GM23338 (cell line): ENCODE data around the gene FARS2. TPM values are rescaled to one million over a fixed set of nuclear protein-coding genes. Genes with fewer than 3 reads are reported as not detected.
A peak's percentile ranks its signal among the peaks of the same experiment; 100 is the strongest.

ENCODE experiments used
- ATAC-seq: fragments of 200-7000 bp; cut with Tn5 transposase; 3 replicates; pipeline ENCODE4 v1.9.1; 2020
- DNase-seq: peaks from one replicate; pipeline ENCODE4 v3.0.0-alpha.2; 2015; ENCODE audit warnings: low spot score
- H2AFZ ChIP-seq: fragments of 200-600 bp; sonication (generic); 2 replicates; pipeline ENCODE4 v1.8.0; 2016; ENCODE audit warnings: antibody characterized with exemption, mild to moderate bottlenecking, moderate library complexity
- H3F3A ChIP-seq: fragments of 200-600 bp; sonication (generic); replicated peaks from 2 replicates; pipeline ENCODE4 v1.8.0; 2017; ENCODE audit warnings: antibody characterized with exemption, mixed run types, low read depth
- H3K27ac ChIP-seq: fragments of 200-600 bp; sonication (generic); 2 replicates; pipeline ENCODE4 v1.6.1; 2016; ENCODE audit warnings: low read depth
- H3K27me3 ChIP-seq: fragments of 200-600 bp; sonication (generic); 2 replicates; pipeline ENCODE4 v1.8.0; 2016; ENCODE audit warnings: mild to moderate bottlenecking, mixed run types, moderate library complexity; ENCODE audit not compliant: insufficient read depth
- H3K36me3 ChIP-seq: fragments of 200-600 bp; sonication (generic); 2 replicates; pipeline ENCODE4 v1.8.0; 2016; ENCODE audit warnings: mild to moderate bottlenecking; ENCODE audit not compliant: insufficient read depth
- H3K4me1 ChIP-seq: fragments of 200-600 bp; sonication (generic); 2 replicates; pipeline ENCODE4 v1.8.0; 2016; ENCODE audit warnings: mild to moderate bottlenecking, moderate library complexity; ENCODE audit not compliant: insufficient read depth
- H3K4me2 ChIP-seq: fragments of 200-600 bp; sonication (generic); 2 replicates; pipeline ENCODE4 v1.7.1; 2017; ENCODE audit warnings: mixed run types
- H3K4me3 ChIP-seq: fragments of 200-600 bp; sonication (generic); 2 replicates; pipeline ENCODE4 v1.6.1; 2016; ENCODE audit warnings: mixed run types
- H3K79me2 ChIP-seq: fragments of 200-600 bp; sonication (generic); replicated peaks from 2 replicates; pipeline ENCODE4 v1.8.0; 2017; ENCODE audit warnings: mild to moderate bottlenecking; ENCODE audit not compliant: insufficient read depth
- H3K9me2 ChIP-seq: fragments of 200-600 bp; sonication (generic); 2 replicates; pipeline ENCODE4 v1.8.0; 2017; ENCODE audit not compliant: insufficient read depth
- H4K20me1 ChIP-seq: fragments of 200-600 bp; sonication (generic); replicated peaks from 2 replicates; pipeline ENCODE4 v1.8.0; 2017; ENCODE audit warnings: mild to moderate bottlenecking; ENCODE audit not compliant: insufficient read depth
- H3K27ac Mint-ChIP-seq: 2 replicates; pipeline ENCODE4 v1.8.0; 2020; ENCODE audit warnings: inconsistent platforms, mild to moderate bottlenecking, moderate library complexity, mixed read lengths
- H3K27me3 Mint-ChIP-seq: 3 replicates; pipeline ENCODE4 v1.8.0; 2022; ENCODE audit warnings: low read depth, mild to moderate bottlenecking, moderate library complexity, mixed read lengths, inconsistent platforms; ENCODE audit not compliant: insufficient read depth, poor library complexity
- H3K36me3 Mint-ChIP-seq: 3 replicates; pipeline ENCODE4 v1.8.0; 2021; ENCODE audit warnings: low read depth, mild to moderate bottlenecking, inconsistent platforms, moderate library complexity, mixed read lengths
- H3K4me1 Mint-ChIP-seq: 3 replicates; pipeline ENCODE4 v1.8.0; 2020; ENCODE audit warnings: mild to moderate bottlenecking, inconsistent platforms, mixed read lengths
- H3K4me3 Mint-ChIP-seq: 3 replicates; pipeline ENCODE4 v1.8.0; 2021; ENCODE audit warnings: moderate library complexity, mild to moderate bottlenecking, inconsistent platforms, mixed read lengths
- H3K9me3 Mint-ChIP-seq: 3 replicates; pipeline ENCODE4 v1.8.0; 2020; ENCODE audit warnings: moderate library complexity, mild to moderate bottlenecking, inconsistent platforms, mixed read lengths
- CREB1 ChIP-seq: fragments of 250-450 bp; sonication (Bioruptor Pico); IDR thresholded peaks from 2 replicates; pipeline ENCODE4 v1.5.0; 2020; ENCODE audit warnings: low read depth, mild to moderate bottlenecking, moderate library complexity
- ETS1 ChIP-seq: IDR thresholded peaks from 2 replicates; pipeline ENCODE4 v1.6.1; 2016; ENCODE audit warnings: antibody characterized with exemption
- EZH2 ChIP-seq: fragments of 200-600 bp; sonication (generic); IDR thresholded peaks from one replicate; pipeline ENCODE4 v1.8.0; 2017; ENCODE audit warnings: antibody characterized with exemption, mild to moderate bottlenecking, low read depth; ENCODE audit not compliant: unreplicated experiment
- EZH2phosphoT487 ChIP-seq: fragments of 200-600 bp; sonication (generic); IDR thresholded peaks from one replicate; pipeline ENCODE4 v1.8.1; 2018; ENCODE audit warnings: antibody characterized with exemption; ENCODE audit not compliant: unreplicated experiment
- JUNB ChIP-seq: IDR thresholded peaks from one replicate; pipeline ENCODE4 v1.6.1; 2016; ENCODE audit warnings: antibody characterized with exemption; ENCODE audit not compliant: unreplicated experiment
- NANOG ChIP-seq: IDR thresholded peaks from 2 replicates; pipeline ENCODE4 v1.6.1; 2016; ENCODE audit warnings: antibody characterized with exemption, borderline replicate concordance
- POLR2AphosphoS5 ChIP-seq: IDR thresholded peaks from 2 replicates; pipeline ENCODE4 v1.6.1; 2016; ENCODE audit warnings: antibody characterized with exemption, low read depth
- STAT1 ChIP-seq: IDR thresholded peaks from one replicate; pipeline ENCODE4 v1.6.1; 2016; ENCODE audit warnings: antibody characterized with exemption; ENCODE audit not compliant: unreplicated experiment
- ZNF114 ChIP-seq: fragments of 250-450 bp; sonication (Bioruptor Pico); IDR thresholded peaks from 2 replicates; pipeline ENCODE4 v1.5.0; 2020; ENCODE audit warnings: mild to moderate bottlenecking, moderate library complexity
- ZNF331 ChIP-seq: fragments of 250-450 bp; sonication (Bioruptor Pico); IDR thresholded peaks from 2 replicates; pipeline ENCODE4 v1.5.0; 2020; ENCODE audit warnings: low read depth, mild to moderate bottlenecking, moderate library complexity
- long read RNA-seq: library from polyadenylated mRNA; unstranded; transcript quantifications from one replicate; pipeline ENCODE4 v2.0.0, GENCODE V29; 2020; ENCODE audit not compliant: unreplicated experiment
- polyA plus RNA-seq: library from polyadenylated mRNA; unstranded; fragments of >200 nt; fragmentation: Nextera tagmentation; extraction: Ambion mirVana; gene quantifications from 2 replicates; pipeline ENCODE4 v1.2.1, GENCODE V29; 2016
- total RNA-seq: library from RNA; depleted of rRNA; stranded (reverse); fragments of >200 nt; shearing (Covaris generic); gene quantifications from 2 replicates; pipeline ENCODE4 v1.2.3, GENCODE V29; 2014; rRNA removed
- TF ChIP-seq, protein P1 (sequence below), 2 experiments: fragments of 200-600 bp in 1 of 2; sonication (generic) in 1 of 2; conservative IDR thresholded peaks; 2 replicates each; pipeline versions ENCODE4 v1.5.1 to v1.6.1; 2016 to 2017; ENCODE audit warnings: antibody characterized with exemption in 2 of 2, low read depth in 2 of 2, mild to moderate bottlenecking in 2 of 2, moderate library complexity in 1 of 2

The FARS2 gene
- total RNA-seq (13.2 and 19.0 TPM in 2 replicates), polyA plus RNA-seq (5.3 and 7.6 TPM in 2 replicates)
- long read RNA-seq, transcript FARS2-201 (7 exons, 1,663 nt): major isoform, 19 of 27 reads
- long read RNA-seq, partial matches to known transcripts: 3 of 27 reads
- long read RNA-seq, other reads (novel, unspliced or antisense): 4 of 27 reads

- ATAC-seq (peak; percentile 84), DNase-seq (peak; percentile 86)
- Mint-ChIP-seq H3K27ac (peak within 1 kb of the TSS; percentile 100), H3K36me3 (peaks cover 30% of the 10 kb centered on the region), H3K27me3 (peaks cover 14% of the 10 kb centered on the region), H3K9me3 (peaks cover 7% of the 10 kb centered on the region; the same call in 2 of the 3 replicates), H3K4me3 (peak within 1 kb of the TSS; percentile 96), H3K4me1 (peaks cover 8% of the 10 kb centered on the region)
- Histone ChIP-seq H3F3A (0 out of 2 replicates have a peak, but pooled peaks cover 6% of the 10 kb centered on the region), H3K36me3 (peaks cover 4% of the 10 kb centered on the region; the same call in 1 of the 2 replicates), H3K79me2 (peaks cover 83% of the 10 kb centered on the region), H3K9me2 (no peaks in the 10 kb centered on the region), H3K4me3 (peak within 1 kb of the TSS; percentile 98), H3K27me3 (no peaks in the 10 kb centered on the region), H3K4me1 (peaks cover 10% of the 10 kb centered on the region), H4K20me1 (peaks cover 8% of the 10 kb centered on the region; the same call in 1 of the 2 replicates), H3K4me2 (peak within 1 kb of the TSS; percentile 87), H2AFZ (peak within 1 kb of the TSS; percentile 96), H3K27ac (peak within 1 kb of the TSS; percentile 93)
- TF ChIP-seq ZNF331 (CRISPR knock-in tag): no peak
- peak; percentile 67; the same call in 1 of the 2 replicates for TF ChIP-seq ETS1
- peak; percentile 53; the same call in 1 of the 2 replicates for TF ChIP-seq POLR2AphosphoS5
- TF ChIP-seq STAT1: no peak
- TF ChIP-seq EZH2phosphoT487: no peak
- peak; percentile 31; the same call in 1 of the 2 replicates for TF ChIP-seq CREB1
Measured at GRCh38 chr6:5260661-5261544, at the start of gene FARS2, which contains the start of gene LYRM4. Gene FARS2 (plus strand): TSS chr6:5261513. Gene LYRM4 (minus strand): TSS chr6:5260950. CDS start chr6:5260733, 217 bp downstream.

DNA sequence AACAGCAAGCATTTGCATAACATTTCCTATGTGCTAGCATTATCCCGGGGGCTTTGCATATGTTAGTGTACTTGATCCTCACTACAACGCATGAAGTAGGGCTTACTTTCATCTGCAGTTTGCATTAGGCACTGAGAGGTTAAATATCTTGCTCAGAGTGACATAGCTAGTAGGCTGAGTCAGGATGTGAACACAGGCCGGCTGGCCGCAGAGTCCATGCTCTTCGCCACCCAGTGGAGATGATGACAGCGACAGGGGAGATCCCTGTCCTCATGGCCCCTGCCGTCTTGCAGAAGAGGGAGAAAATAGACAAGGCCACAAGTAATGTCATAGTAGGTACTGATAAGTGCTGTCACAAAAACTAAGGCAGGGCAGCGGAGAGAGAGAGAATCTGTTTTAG lies 47.5 kb upstream of the FARS2 start:
- Histone ChIP-seq H4K20me1 (peaks cover 6% of the 10 kb centered on the region), H3K36me3 (no peaks in the 10 kb centered on the region), H3K4me1 (no peaks in the 10 kb centered on the region; the same call in 1 of the 2 replicates), H3K27ac (no peak overlapping the region), H3F3A (no peaks in the 10 kb centered on the region), H3K4me3 (no peak overlapping the region), H3K4me2 (no peak overlapping the region), H2AFZ (no peak overlapping the region), H3K27me3 (no peaks in the 10 kb centered on the region), H3K9me2 (no peaks in the 10 kb centered on the region), H3K79me2 (no peaks in the 10 kb centered on the region)
- Mint-ChIP-seq H3K4me1 (peaks cover 18% of the 10 kb centered on the region; the same call in 2 of the 3 replicates), H3K4me3 (no peak overlapping the region), H3K27ac (no peak overlapping the region), H3K36me3 (peaks cover 8% of the 10 kb centered on the region; the same call in 2 of the 3 replicates), H3K9me3 (no peaks in the 10 kb centered on the region), H3K27me3 (peaks cover 6% of the 10 kb centered on the region)
- DNase-seq (no peak), ATAC-seq (peak; percentile 23; the same call in 2 of the 3 replicates)
- TF ChIP-seq ETS1 (no peak), EZH2 (no peak), STAT1 (no peak), ZNF114 (no peak), EZH2phosphoT487 (no peak), NANOG (no peak), JUNB (no peak), POLR2AphosphoS5 (no peak)
- TF ChIP-seq, protein P1, sequence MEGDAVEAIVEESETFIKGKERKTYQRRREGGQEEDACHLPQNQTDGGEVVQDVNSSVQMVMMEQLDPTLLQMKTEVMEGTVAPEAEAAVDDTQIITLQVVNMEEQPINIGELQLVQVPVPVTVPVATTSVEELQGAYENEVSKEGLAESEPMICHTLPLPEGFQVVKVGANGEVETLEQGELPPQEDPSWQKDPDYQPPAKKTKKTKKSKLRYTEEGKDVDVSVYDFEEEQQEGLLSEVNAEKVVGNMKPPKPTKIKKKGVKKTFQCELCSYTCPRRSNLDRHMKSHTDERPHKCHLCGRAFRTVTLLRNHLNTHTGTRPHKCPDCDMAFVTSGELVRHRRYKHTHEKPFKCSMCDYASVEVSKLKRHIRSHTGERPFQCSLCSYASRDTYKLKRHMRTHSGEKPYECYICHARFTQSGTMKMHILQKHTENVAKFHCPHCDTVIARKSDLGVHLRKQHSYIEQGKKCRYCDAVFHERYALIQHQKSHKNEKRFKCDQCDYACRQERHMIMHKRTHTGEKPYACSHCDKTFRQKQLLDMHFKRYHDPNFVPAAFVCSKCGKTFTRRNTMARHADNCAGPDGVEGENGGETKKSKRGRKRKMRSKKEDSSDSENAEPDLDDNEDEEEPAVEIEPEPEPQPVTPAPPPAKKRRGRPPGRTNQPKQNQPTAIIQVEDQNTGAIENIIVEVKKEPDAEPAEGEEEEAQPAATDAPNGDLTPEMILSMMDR (conservative IDR thresholded peaks at IDR 0.05; ENCODE audit: low read depth in 2 of 2): no peak; a peak in 1 of 4 replicates
